Transverse colon (tissue), 4 donors: ENCODE data around the gene GPR153. TPM values are rescaled to one million over a fixed set of nuclear protein-coding genes. Genes with fewer than 3 reads are reported as not detected.

Source experiments
- DNase-seq: peaks from one replicate; pipeline ENCODE4 v3.0.0-alpha.2; 2019
- H3K27ac ChIP-seq, 4 donors: fragments of 200-600 bp; sonication (generic); 2 replicates each; pipeline ENCODE4 v1.5.1; 2016 to 2018; ENCODE audit warnings: inconsistent platforms in 4 of 4
- H3K27me3 ChIP-seq: fragments of 200-600 bp; sonication (generic); 2 replicates; pipeline ENCODE4 v1.5.1; 2017; ENCODE audit warnings: inconsistent platforms
- H3K36me3 ChIP-seq, 4 donors: fragments of 200-600 bp; sonication (generic); 2 replicates each; pipeline ENCODE4 v1.5.1; 2017 to 2019; ENCODE audit warnings: inconsistent platforms in 4 of 4
- H3K4me1 ChIP-seq, 4 donors: fragments of 200-600 bp; sonication (generic); 2 replicates each; pipeline ENCODE4 v1.5.1; 2017 to 2020; ENCODE audit warnings: inconsistent platforms in 4 of 4
- H3K4me3 ChIP-seq, 4 donors: fragments of 200-600 bp; sonication (generic); 1 replicate in 1 of 4; 2 replicates in 3 of 4; pipeline versions ENCODE4 v1.5.1 to v1.6.1; 2017 to 2019; ENCODE audit warnings: inconsistent platforms in 4 of 4
- H3K9me3 ChIP-seq, 2 donors: fragments of 200-600 bp; sonication (generic); 2 replicates each; pipeline ENCODE4 v1.5.1; 2017 to 2019; ENCODE audit warnings: inconsistent platforms in 2 of 2
- EP300 ChIP-seq: sonication (generic); formaldehyde crosslinking; IDR thresholded peaks from one replicate; pipeline ENCODE4 v1.6.1; 2017; ENCODE audit warnings: antibody characterized with exemption, low read depth
- POLR2A ChIP-seq: fragments of 450-650 bp; IDR thresholded peaks from one replicate; pipeline ENCODE4 v1.6.1; 2016; ENCODE audit warnings: antibody characterized with exemption, mild to moderate bottlenecking, moderate library complexity
- POLR2AphosphoS5 ChIP-seq, 3 donors: sonication (generic); formaldehyde crosslinking; IDR thresholded peaks; one replicate each; pipeline ENCODE4 v1.6.1; 2016; ENCODE audit warnings: antibody characterized with exemption in 3 of 3
- WGBS, 2 donors: methylation state at CpG; one replicate each; pipeline ENCODE4 v1.1.5; 2018; ENCODE audit warnings: low coverage in 1 of 2; 5-methylcytosine and 5-hydroxymethylcytosine counted together
- in situ Hi-C, 4 donors: fragments of 200-750 bp; cut with MboI; loops; one replicate each; pipeline versions ENCODE4 v1.15.0 to v1.15.1; 2017; ENCODE audit warnings: low sequenced_read_pairs in 3 of 4, low pct_ligation_motif_present in 1 of 4, low pct_unique_long_range_greater_than_20kb in 1 of 4
- intact Hi-C: fragments of 100-400 bp; cut with DNase I; formaldehyde crosslinking; loops from one replicate; pipeline ENCODE4 v1.15.1; 2023; ENCODE audit warnings: low total_unique reads
- total RNA-seq, 4 donors: library from RNA; depleted of rRNA; stranded (reverse); fragments of >200 nt; gene quantifications; one replicate each; pipeline ENCODE4 v1.1.0, GENCODE V29; 2016
- TF ChIP-seq, protein P1 (sequence below), 5 experiments: fragments of 200-600 bp in 3 of 5; fragments of 450-650 bp in 2 of 5; sonication (generic) in 3 of 5; IDR thresholded peaks; 1 replicate in 2 of 5; 2 replicates in 3 of 5; pipeline ENCODE4 v1.5.1; 2016 to 2017; ENCODE audit warnings: antibody characterized with exemption in 5 of 5, inconsistent platforms in 3 of 5, mild to moderate bottlenecking in 2 of 5, moderate library complexity in 1 of 5

The GPR153 gene
- total RNA-seq, 4 donors from 2014 or later = 15.6 to 38.2 (median 27.8) TPM

DNA sequence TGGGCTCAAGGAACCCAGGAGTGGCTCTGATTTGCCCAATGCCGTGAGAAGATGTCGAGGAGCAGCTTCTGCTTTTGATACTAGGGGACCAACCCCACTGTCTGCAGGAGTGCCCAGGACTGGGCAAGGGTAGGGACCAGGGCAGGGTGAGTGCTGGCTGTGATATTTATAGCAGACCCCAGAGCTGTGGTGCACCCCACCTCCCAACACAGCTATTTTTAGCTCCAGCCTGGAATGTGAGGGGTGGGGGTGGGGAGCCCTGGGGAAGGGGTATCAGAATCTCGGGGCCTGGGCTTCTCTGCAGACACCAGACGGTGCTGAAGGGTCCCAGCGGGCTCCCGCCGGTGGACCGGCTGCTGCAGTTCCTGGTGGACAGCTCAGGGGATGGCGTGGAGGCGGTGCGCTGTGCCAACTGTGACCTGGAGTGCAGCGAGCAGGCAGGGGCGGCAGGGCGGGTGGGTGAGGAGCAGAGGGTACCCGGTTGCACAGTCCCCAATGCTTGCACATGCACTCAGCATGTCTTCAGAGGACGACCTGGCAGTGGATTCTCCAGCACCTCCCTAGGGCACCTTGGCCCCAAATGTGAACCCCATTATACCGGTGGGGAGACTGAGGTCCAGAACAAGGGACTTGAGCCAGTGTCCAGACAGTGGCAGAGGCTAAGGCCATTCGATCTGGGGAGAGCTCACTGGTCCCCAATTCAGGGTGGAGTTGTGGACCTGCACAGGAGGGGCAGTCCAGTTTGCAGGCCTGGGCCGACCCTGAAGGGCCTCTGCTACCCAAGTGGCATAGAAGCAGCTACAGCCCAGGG lies 53.6 kb downstream of the GPR153 start:
- DNase-seq = no peak
- TF ChIP-seq, protein P1, sequence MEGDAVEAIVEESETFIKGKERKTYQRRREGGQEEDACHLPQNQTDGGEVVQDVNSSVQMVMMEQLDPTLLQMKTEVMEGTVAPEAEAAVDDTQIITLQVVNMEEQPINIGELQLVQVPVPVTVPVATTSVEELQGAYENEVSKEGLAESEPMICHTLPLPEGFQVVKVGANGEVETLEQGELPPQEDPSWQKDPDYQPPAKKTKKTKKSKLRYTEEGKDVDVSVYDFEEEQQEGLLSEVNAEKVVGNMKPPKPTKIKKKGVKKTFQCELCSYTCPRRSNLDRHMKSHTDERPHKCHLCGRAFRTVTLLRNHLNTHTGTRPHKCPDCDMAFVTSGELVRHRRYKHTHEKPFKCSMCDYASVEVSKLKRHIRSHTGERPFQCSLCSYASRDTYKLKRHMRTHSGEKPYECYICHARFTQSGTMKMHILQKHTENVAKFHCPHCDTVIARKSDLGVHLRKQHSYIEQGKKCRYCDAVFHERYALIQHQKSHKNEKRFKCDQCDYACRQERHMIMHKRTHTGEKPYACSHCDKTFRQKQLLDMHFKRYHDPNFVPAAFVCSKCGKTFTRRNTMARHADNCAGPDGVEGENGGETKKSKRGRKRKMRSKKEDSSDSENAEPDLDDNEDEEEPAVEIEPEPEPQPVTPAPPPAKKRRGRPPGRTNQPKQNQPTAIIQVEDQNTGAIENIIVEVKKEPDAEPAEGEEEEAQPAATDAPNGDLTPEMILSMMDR (IDR thresholded peaks at IDR 0.05) = no peak
- TF ChIP-seq EP300 = no peak
- no peak for TF ChIP-seq POLR2AphosphoS5 (IDR thresholded peaks at IDR 0.05)
- no peak for TF ChIP-seq POLR2A
- Histone ChIP-seq H3K9me3 (no peaks in the 10 kb centered on the region), H3K27ac (no peak overlapping the region), H3K27me3 (no peaks in the 10 kb centered on the region), H3K4me3 (peak overlapping the region in 1 of 4 donors; percentile 66), H3K4me1 (peaks cover 6 to 46% (median 30%) of the 10 kb centered on the region in 4 donors), H3K36me3 (no peaks in the 10 kb centered on the region)
- in situ Hi-C loops (no loop called here), intact Hi-C loops (no loop called here)
- WGBS, 2 donors = 86% methylated on average over 13 of the region's 19 CpGs; no CpG with 5 or more reads in 1 of the 2 donors

DNA sequence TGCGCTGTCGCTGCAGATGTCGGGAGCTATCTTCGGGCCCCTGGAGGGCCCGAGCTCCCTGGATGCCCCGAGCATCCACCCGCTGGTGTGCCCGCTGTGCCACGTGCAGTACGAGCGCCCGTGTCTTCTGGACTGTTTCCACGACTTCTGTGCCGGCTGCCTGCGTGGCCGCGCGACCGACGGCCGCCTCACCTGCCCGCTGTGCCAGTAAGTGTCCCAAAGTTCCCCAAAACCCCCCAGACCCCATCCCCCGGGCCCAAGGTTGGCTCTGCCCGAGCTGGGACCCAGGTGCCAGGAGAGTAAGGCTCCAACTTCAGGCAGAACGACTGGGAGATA lies 54.4 kb downstream of the GPR153 start:
- no peaks in the 10 kb centered on the region for H3K9me3 ChIP-seq
- no peak for DNase-seq
- 56% methylated on average over 25 of the region's 25 CpGs; no CpG with 5 or more reads in 1 of the 2 donors for WGBS, 2 donors
- peak overlapping the region; percentile 78 to 85 (median 85) for H3K27ac ChIP-seq
- H3K4me3 ChIP-seq = peak overlapping the region; percentile 39 to 66 (median 56)
- peaks cover 6 to 46% (median 30%) of the 10 kb centered on the region in 4 donors for H3K4me1 ChIP-seq
- H3K27me3 ChIP-seq = no peaks in the 10 kb centered on the region
- no peak for TF ChIP-seq EP300
- TF ChIP-seq, protein P1 (IDR thresholded peaks at IDR 0.05) = no peak
- TF ChIP-seq POLR2A = no peak
- TF ChIP-seq POLR2AphosphoS5 (IDR thresholded peaks at IDR 0.05) = no peak
- H3K36me3 ChIP-seq = no peaks in the 10 kb centered on the region
- in situ Hi-C loops = no loop called here
- intact Hi-C loops = no loop called here

DNA sequence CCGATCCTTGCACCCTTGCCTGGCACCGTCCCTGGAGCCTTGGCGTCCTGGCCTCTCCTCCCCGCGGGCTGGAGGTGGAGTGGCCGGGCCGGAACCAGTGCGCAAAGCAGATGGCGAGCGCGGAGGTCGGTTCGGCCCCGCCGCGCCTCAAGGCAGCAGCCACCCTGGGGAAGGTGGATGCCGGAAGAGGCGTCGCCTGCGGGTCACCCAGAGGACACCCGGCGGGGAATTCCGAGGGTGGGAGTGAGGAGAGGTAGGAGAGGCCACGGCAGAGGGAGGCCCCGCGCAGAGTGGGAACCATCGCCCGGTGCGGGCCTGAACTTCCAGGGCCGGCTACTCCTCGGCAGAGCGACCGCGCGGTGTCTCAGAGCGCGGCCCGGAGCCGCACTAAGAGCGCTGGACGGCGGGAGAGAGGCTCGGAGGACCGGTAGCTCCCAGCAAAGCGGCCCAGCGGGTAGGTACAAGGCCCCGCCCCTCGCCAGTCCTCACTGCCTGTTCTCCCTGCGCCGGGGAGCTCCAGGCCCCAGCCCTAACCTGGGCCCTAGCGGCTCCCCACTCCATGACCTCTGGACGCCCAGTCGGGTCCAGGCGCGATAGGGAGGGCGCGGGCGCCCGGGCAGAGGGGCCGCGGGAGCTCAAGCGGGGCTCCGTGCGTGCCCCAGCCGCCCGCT lies 54.9 kb downstream of the GPR153 start, which contains the start of gene RNF207:
Gene RNF207, plus strand, starts transcription at position 271 of the 671 bp plus-strand sequence. CDS start 417 bp downstream, outside the sequence.
- DNase-seq = peak; percentile 79
- TF ChIP-seq POLR2AphosphoS5 (IDR thresholded peaks at IDR 0.05) = peak in 2 of 3 donors; percentile 77 to 80
- TF ChIP-seq, protein P1 (IDR thresholded peaks at IDR 0.05) = no peak
- no peak for TF ChIP-seq EP300
- TF ChIP-seq POLR2A = peak; percentile 87
- Histone ChIP-seq H3K27me3 (no peaks in the 10 kb centered on the region), H3K4me3 (peak within 1 kb of the TSS; percentile 39 to 66 (median 56)), H3K9me3 (no peaks in the 10 kb centered on the region), H3K36me3 (no peaks in the 10 kb centered on the region), H3K27ac (peak within 1 kb of the TSS; percentile 78 to 85 (median 85)), H3K4me1 (peaks cover 6 to 46% (median 30%) of the 10 kb centered on the region in 4 donors)
- in situ Hi-C loops (no loop called here), intact Hi-C loops (no loop called here)
- 1% methylated on average over 31 of the region's 66 CpGs; no CpG with 5 or more reads in 1 of the 2 donors for WGBS, 2 donors

DNA sequence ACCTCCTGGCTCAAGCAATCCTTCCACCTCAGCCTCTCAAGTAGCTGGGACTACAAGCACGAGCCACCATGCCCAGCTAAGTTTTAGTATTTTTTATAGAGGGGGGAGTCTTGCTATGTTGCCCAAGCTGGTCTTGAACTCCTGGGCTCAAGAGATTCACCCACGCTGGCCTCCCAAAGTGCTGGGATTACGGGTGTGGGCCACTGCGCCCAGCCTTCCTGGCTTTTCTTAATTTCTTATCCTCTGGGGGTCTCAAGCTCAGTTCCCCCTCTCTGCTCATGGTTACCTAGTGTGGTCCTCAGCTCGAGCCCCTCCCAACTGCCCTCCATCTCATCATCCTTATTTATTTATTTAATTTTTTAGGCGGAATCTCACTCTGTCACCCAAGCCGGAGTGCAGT lies 58.6 kb downstream of the GPR153 start:
- Histone ChIP-seq H3K9me3 (no peaks in the 10 kb centered on the region), H3K4me1 (peaks cover 13 to 47% (median 37%) of the 10 kb centered on the region in 4 donors), H3K4me3 (no peak overlapping the region), H3K27me3 (no peaks in the 10 kb centered on the region), H3K36me3 (no peaks in the 10 kb centered on the region), H3K27ac (no peak overlapping the region)
- intact Hi-C loops = no loop called here
- no peak for TF ChIP-seq POLR2A
- no peak for TF ChIP-seq EP300
- no peak for TF ChIP-seq POLR2AphosphoS5 (IDR thresholded peaks at IDR 0.05)
- TF ChIP-seq, protein P1 (IDR thresholded peaks at IDR 0.05) = no peak
- DNase-seq = no peak
- in situ Hi-C loops = no loop called here
- 82 to 89% methylated on average over 5 to 7 of the region's 7 CpGs for WGBS, 2 donors
